ENCODE results near the gene CACNA1A. TPM values are rescaled to one million over a fixed set of nuclear protein-coding genes. Genes with fewer than 3 reads are reported as not detected.
A peak's percentile ranks its signal among the peaks of the same experiment; 100 is the strongest.

Gene CACNA1A
- total RNA-seq, 1 donor from 2014 or later, result 0.44 TPM

- intact Hi-C loops (cut with micrococcal nuclease), result no loop called here
- no peak for DNase-seq
- no peak for TF ChIP-seq CTCF (IDR thresholded peaks at IDR 0.05; ENCODE audit: borderline replicate concordance)
- no peaks in the 10 kb centered on the region for H3K4me1 ChIP-seq
- no peak overlapping the region for H3K4me3 ChIP-seq
- no peaks in the 10 kb centered on the region for H3K9me3 ChIP-seq (replicated peaks)
- no peaks in the 10 kb centered on the region for H3K36me3 ChIP-seq
- H3K27me3 ChIP-seq (ENCODE audit: low read depth), result peaks cover 86% of the 10 kb centered on the region
- no peak overlapping the region for H3K27ac ChIP-seq (replicated peaks)
These were observed 205.8 kb downstream of the CACNA1A start for GRCh38 chr19:13300421-13301030.

GRCh38 chr19:13299838-13300237 is 206.4 kb downstream of the CACNA1A start:
- intact Hi-C loops (cut with micrococcal nuclease), result no loop called here
- no peak for DNase-seq
- H3K4me3 ChIP-seq, result no peak overlapping the region
- H3K9me3 ChIP-seq (replicated peaks), result no peaks in the 10 kb centered on the region
- TF ChIP-seq CTCF (IDR thresholded peaks at IDR 0.05; ENCODE audit: borderline replicate concordance), result no peak
- no peak overlapping the region for H3K27ac ChIP-seq (replicated peaks)
- H3K4me1 ChIP-seq, result no peaks in the 10 kb centered on the region
- peaks cover 83% of the 10 kb centered on the region for H3K27me3 ChIP-seq (ENCODE audit: low read depth)
- H3K36me3 ChIP-seq, result no peaks in the 10 kb centered on the region

- peaks cover 73% of the 10 kb centered on the region for H3K27me3 ChIP-seq (ENCODE audit: low read depth)
- H3K4me3 ChIP-seq, result peak overlapping the region; percentile 34
- DNase-seq, result no peak
- no peaks in the 10 kb centered on the region for H3K9me3 ChIP-seq (replicated peaks)
- intact Hi-C loops (cut with micrococcal nuclease), result no loop called here
- H3K27ac ChIP-seq (replicated peaks), result no peak overlapping the region
- TF ChIP-seq CTCF (IDR thresholded peaks at IDR 0.05; ENCODE audit: borderline replicate concordance), result no peak
- no peaks in the 10 kb centered on the region for H3K36me3 ChIP-seq
- H3K4me1 ChIP-seq, result no peaks in the 10 kb centered on the region
These were observed 207.5 kb downstream of the CACNA1A start for GRCh38 chr19:13298565-13299481.

GRCh38 chr19:13297023-13297422 is 209.3 kb downstream of the CACNA1A start:
- no peaks in the 10 kb centered on the region for H3K36me3 ChIP-seq
- no peaks in the 10 kb centered on the region for H3K9me3 ChIP-seq (replicated peaks)
- peaks cover 55% of the 10 kb centered on the region for H3K27me3 ChIP-seq (ENCODE audit: low read depth)
- no peak for TF ChIP-seq CTCF (IDR thresholded peaks at IDR 0.05; ENCODE audit: borderline replicate concordance)
- no peak overlapping the region for H3K4me3 ChIP-seq
- H3K4me1 ChIP-seq, result no peaks in the 10 kb centered on the region
- intact Hi-C loops (cut with micrococcal nuclease), result no loop called here
- no peak for DNase-seq
- H3K27ac ChIP-seq (replicated peaks), result no peak overlapping the region

GRCh38 chr19:13294812-13295567 is 211.3 kb downstream of the CACNA1A start:
- intact Hi-C loops (cut with micrococcal nuclease), result no loop called here
- TF ChIP-seq CTCF (IDR thresholded peaks at IDR 0.05; ENCODE audit: borderline replicate concordance), result no peak
- Histone ChIP-seq H3K27me3 (ENCODE audit: low read depth) (peaks cover 40% of the 10 kb centered on the region), H3K9me3 (replicated peaks) (no peaks in the 10 kb centered on the region), H3K4me1 (no peaks in the 10 kb centered on the region), H3K4me3 (no peak overlapping the region), H3K27ac (replicated peaks) (no peak overlapping the region), H3K36me3 (no peaks in the 10 kb centered on the region)
- DNase-seq, result no peak

Measured in left ventricle myocardium inferior (tissue), 1 donor.